ENCODE results near the gene CHIC1.
"Not testable (repeated sequence)": the region's sequence is repeated elsewhere in the genome, so short reads cannot be mapped to it uniquely, and the experiment has no call there.

CHIC1 gene

DNA sequence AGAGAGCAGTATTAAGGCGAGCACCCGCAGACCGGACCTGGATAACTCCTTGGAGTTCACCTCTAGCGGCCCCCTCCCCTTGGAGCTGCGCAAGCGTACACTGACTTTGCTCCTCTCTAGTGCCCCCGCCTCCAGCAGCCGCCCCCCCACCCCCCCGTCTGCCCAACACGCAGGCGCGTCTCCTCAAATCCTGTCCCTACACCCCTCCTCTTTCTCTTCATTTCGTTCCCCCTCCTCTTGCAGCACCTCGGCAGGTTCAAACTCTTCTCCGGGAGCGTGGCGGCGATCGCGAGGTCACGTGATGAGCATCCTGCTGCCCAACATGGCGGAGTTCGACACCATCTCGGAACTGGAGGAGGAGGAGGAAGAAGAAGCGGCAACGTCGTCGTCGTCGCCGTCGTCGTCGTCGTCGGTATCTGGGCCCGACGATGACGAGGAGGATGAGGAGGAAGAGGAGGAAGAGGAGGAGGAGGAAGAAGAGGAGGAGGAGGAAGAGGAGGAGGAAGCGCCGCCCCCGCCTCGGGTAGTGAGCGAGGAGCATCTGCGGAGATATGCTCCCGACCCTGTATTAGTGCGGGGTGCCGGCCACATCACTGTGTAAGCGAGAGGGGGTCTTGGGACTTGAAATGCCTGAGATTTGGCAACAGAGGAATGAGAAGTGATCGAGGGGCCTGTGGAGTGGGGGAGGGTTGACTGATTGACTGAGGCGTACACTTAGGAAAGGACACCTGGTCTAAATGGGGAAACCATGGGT lies at the start of gene CHIC1:
Gene CHIC1 (plus strand): TSS at position 214 of the 754 bp plus-strand sequence. CDS start 88 bp downstream, at position 302.
- in situ Hi-C loops (cut with HindIII; ENCODE audit: low sequenced_read_pairs), result no loop called here

DNA sequence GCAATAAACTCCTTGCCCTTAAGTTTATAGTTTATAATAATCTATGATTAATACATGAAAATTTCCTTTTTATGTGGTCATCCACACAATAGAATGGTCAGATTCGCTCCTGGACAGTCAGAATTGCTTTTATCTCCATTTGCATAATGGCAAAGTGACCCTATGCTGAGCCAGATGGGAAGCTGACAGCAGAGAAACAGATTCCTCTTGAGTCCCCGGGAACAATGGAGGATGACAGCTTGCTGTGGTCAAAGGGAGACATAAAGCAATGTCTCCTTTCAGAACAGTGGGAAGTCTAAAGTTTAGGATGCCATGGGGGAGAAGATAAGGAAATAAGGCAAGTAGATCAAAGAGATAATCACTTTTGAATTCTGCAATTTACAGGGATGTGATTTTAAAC lies 40.2 kb upstream of the CHIC1 start:
- in situ Hi-C loops (cut with HindIII; ENCODE audit: low sequenced_read_pairs), result not testable (repeated sequence)

- in situ Hi-C loops (cut with HindIII; ENCODE audit: low sequenced_read_pairs), result no loop called here
These were observed 38.1 kb upstream of the CHIC1 start for GRCh38 chrX:73524906-73525305.

DNA sequence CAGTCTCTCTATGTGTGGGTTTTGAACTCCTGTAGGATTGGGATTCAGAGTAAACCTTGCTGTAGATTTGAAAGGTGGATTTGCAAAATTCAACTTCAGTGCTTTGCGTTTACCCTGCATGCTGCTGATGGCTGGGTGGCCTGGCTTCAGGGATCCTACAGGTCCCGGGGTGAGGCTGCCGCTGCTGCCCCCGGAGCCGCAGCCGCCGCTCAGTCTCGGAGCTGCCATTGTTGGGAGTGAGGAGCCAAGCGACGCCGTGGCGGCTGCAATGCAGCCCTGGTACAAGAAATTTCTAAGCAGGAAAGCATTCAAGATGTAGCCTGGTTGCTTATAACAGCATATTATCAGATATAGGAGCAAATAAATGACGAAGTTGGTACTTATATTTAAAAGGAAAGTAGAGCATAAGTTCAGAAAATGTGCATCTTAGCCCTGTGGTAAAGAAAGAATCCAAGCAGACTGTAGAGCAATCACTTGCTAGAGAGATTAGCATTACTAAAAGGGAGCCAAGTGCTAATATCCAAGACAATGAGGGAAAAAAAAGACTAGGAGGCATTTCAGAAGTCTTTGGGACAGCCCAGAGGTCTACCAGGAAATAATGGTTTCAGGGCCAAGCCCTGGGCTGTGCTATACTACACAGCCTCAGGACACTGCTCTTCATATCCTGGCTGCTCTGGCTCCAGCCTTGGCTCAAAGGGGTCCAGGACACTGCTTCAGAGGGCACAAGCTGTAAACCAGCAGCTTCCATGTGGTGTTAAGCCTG lies 36.9 kb upstream of the CHIC1 start:
- in situ Hi-C loops (cut with HindIII; ENCODE audit: low sequenced_read_pairs), result no loop called here

DNA sequence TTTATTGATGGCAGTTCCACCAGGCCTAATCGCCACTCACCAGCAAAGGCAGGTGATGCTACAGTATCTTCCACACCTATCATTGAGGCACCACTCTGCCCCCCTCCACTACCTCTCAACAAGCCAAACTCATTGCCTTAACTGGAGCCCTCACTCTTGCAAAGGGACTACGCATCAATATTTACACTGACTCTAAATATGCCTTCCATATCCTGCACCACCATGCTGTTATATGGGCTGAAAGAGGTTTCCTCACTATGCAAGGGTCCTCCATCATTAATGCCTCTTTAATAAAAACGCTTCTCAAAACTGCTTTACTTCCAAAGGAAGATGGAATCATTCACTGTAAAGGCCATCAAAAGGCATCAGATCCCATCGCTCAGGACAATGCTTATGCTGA lies 31.3 kb upstream of the CHIC1 start:
- in situ Hi-C loops (cut with HindIII; ENCODE audit: low sequenced_read_pairs), result not testable (repeated sequence)

DNA sequence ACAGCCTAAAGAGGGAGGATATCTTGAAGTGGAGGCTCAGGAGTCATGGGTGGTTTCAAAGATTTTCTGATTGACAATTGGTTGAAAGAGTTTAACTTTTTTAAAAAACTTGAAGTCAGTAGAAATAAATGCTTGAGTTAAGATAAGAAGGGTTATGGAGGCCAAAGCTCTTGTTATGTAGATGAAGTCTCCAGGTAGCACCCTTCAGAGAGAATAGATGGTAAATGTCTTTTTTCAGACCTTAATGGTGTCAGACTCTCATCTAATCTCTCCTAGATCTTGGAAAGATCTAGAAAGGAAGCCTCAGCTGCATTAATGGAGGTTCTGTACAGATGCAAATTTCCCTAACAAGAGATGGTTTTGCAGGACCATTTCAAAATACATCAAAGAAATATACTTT lies 6.8 kb upstream of the CHIC1 start:
- in situ Hi-C loops (cut with HindIII; ENCODE audit: low sequenced_read_pairs), result no loop called here

DNA sequence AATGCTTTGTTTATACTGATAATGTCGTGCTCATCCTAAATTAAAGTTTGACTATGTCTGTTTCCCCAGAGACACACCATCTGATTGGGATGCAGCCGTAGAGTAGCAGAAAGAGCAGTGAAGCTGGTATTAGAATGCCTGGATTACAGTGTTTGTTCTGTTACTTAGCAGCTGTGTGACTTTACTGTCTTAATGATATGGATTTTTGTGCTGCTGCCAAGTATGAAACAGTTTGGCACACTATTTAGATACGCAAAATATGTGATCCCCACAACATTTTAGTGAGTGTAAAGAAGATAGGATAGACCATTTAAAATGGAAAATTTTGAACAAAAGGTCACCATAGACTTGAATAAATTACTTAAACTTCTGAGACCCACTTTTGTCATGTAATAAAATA lies 1.2 kb upstream of the CHIC1 start:
- in situ Hi-C loops (cut with HindIII; ENCODE audit: low sequenced_read_pairs), result no loop called here

DNA sequence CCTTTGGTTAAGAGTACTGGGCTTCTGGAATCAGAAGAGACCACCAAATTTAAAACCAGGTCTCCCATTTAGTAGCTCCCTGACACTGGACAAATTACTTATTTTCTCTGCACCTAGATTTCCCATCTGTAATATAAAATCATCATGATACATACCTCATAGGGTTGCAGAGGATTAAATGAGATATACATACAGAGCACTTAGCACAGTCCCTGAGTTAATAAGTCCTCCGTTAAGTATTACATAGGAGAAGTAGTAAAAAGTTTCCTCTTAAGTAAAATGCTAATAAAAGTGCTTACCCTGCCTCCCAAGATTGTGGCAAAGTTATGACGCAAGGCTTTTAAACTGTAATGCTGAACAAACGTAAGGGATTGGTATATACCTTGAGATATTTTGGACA lies 539 bp upstream of the CHIC1 start:
- in situ Hi-C loops (cut with HindIII; ENCODE audit: low sequenced_read_pairs), result no loop called here

DNA sequence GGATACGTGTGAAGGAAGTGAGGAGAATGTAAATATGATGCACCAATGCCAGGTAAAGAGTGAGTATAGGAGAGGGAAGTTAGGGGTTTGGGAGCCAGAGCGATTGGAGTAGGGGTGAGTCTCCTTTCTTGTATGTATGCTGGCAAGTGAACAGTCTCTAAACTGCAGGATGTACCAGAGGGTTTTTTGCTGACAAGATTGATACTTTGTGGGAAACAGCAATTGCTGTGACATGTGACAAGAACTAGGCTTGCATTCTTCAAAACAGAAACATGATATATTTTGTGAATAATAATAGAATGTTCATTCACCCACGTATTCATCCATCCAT lies 706 bp downstream of the CHIC1 start:
- in situ Hi-C loops (cut with HindIII; ENCODE audit: low sequenced_read_pairs), result no loop called here

DNA sequence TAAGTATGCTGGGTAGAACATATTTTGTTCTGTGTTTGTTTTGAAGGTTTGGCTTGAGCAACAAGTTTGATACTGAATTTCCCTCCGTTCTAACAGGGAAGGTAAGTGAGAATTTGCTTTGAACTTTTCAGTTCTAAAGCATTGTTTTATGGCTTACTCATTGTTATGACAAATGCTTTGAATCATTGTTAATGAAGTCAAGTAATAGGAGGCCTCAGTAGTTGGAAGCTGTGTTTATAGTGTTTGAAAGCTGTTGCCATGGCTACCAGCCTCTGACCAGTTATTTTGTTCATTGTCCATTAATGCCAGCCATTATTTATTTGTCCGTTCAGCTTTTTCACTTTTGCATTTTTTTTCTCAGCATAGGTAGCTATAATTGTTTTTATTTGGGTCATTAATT lies 14.4 kb downstream of the CHIC1 start:
- in situ Hi-C loops (cut with HindIII; ENCODE audit: low sequenced_read_pairs), result no loop called here

DNA sequence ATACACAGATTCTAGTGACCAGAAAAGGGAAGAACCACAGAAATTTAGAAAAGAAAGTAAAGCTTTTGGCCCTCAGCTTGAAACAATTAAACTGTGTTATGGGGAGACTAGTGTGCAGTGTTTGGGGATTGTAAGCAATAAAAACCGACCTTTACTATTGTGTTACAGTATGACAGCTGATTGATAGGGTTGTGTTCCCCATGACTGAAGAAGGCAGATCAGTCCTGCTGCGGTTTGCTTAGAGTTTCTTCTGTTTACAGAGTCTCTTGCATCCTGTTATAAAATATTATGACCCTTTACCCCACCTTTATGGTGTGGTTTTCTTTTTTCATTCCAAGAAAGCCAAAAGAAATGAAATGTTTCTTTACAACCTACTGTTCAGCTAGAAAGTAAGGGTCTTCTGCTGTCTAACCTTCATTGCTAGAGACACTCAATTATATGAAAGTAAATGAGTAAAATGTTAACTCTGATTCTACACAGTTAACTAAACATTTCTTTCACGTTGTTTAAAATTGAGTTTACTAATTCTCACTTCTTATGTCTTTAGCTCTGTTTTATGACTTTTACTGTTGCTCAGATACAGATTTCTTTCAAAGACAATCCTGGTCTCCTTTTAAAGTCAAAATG lies 18.1 kb downstream of the CHIC1 start:
- in situ Hi-C loops (cut with HindIII; ENCODE audit: low sequenced_read_pairs), result no loop called here

DNA sequence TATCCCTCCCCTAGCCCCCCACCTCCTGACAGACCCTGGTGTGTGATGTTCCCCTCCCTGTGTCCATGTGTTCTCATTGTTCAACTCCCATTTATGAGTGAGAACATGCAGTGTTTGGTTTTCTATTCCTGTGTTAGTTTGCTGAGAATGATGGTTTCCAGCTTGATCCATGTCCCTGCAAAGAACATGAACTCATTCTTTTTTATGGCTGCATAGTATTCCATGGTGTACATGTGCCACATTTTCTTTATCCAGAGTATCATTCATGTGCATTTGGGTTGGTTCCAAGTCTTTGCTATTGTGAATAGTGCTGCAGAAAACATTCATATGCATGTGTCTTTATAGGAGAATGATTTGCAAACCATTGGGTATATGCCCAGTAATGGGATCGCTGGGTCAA lies 34.8 kb downstream of the CHIC1 start:
- in situ Hi-C loops (cut with HindIII; ENCODE audit: low sequenced_read_pairs), result not testable (repeated sequence)

DNA sequence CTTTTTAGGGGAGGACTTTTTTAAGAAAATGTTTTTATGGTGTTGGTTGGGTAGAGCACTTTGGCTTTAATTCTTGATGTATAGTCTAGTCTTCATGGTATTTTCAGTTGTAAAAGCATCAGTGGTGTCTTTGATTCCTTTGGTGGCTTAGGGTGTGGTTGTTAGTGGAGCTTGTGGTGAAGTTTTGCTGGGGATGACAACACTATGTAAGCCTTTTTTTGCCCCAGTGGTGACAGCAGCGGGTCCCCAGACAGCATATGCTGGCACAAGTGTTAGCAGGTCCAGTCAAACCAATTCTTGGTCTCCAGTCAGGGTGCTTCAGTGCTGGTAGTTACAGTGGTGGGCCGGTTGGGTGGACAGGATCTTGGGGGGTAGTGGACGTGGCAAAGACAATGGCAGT lies 52.0 kb downstream of the CHIC1 start:
- in situ Hi-C loops (cut with HindIII; ENCODE audit: low sequenced_read_pairs), result no loop called here

DNA sequence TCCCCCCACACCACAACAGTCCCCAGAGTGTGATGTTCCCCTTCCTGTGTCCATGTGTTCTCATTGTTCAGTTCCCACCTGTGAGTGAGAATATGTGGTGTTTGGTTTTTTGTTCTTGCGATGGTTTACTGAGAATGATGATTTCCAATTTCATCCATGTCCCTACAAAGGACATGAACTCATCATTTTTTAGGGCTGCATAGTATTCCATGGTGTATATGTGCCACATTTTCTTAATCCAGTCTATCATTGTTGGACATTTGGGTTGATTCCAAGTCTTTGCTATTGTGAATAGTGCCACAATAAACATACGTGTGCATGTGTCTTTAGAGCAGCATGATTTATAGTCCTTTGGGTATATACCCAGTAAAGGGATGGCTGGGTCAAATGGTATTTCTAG lies 78.7 kb downstream of the CHIC1 start:
- in situ Hi-C loops (cut with HindIII; ENCODE audit: low sequenced_read_pairs), result not testable (repeated sequence)

- in situ Hi-C loops (cut with HindIII; ENCODE audit: low sequenced_read_pairs), result no loop called here
These were observed 84.2 kb downstream of the CHIC1 start for GRCh38 chrX:73647212-73647611.

GRCh38 chrX:73647632-73648322 lies 84.8 kb downstream of the CHIC1 start:
- in situ Hi-C loops (cut with HindIII; ENCODE audit: low sequenced_read_pairs), result no loop called here

DNA sequence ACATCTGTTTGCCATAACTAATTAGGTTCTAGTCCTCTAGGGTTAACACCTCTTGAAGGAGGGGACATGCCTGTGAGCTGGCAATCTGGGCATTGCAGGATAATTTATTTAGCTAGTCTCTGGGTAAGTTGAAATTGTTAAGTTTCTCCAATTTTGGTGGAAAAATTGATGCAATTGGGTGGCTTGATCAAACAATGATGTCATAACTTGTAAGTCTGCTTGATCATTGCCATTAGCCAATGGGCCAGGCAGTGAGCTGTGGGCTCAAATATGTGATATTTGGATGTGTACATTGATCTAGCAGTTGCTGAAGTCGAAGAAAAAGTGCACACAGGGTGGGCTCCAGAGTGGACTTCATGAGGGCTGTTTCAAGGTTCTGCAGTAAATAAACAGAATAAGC lies 98.3 kb downstream of the CHIC1 start:
- in situ Hi-C loops (cut with HindIII; ENCODE audit: low sequenced_read_pairs), result not testable (repeated sequence)

- in situ Hi-C loops (cut with HindIII; ENCODE audit: low sequenced_read_pairs), result no loop called here
These were observed 105.8 kb downstream of the CHIC1 start for GRCh38 chrX:73668779-73669178.

DNA sequence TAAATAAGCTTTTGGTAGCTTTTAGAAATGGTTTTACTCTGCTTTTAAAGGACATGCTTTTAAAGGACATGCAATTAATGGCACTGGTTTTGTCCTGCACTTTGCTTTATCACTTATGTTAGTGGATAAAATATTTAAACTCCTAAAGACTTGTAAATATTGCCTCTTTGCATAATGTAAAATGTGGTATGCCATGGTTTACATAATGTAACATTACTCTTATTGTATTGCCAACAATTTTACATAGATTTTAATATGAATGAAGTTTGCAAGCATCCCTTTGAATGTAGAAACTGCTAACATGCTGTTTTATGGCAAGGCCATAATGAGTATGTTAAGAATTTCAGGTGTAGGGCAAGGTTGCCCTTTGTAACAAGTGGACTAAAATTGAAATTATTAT lies 118.4 kb downstream of the CHIC1 start:
- in situ Hi-C loops (cut with HindIII; ENCODE audit: low sequenced_read_pairs), result no loop called here

- in situ Hi-C loops (cut with HindIII; ENCODE audit: low sequenced_read_pairs), result no loop called here
These were observed 120.4 kb downstream of the CHIC1 start for GRCh38 chrX:73683236-73683859.

DNA sequence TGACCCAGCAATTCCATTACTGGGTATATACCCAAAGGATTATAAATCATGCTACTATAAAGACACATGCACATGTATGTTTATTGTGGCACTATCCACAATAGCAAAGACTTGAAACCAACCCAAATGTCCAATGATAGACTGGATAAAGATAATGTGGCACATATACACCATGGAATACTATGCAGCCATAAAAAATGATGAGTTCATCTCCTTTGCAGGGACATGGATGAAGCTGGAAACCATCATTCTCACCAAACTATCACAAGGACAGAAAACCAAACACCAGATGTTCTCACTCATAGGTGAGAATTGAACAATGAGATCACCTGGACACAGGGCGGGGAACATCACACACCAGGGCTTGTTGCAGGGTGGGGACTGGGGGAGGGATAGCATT lies 144.0 kb downstream of the CHIC1 start:
- in situ Hi-C loops (cut with HindIII; ENCODE audit: low sequenced_read_pairs), result not testable (repeated sequence)
